ENCODE measurements around the gene PRRT1.
"Not testable (repeated sequence)": the region's sequence is repeated elsewhere in the genome, so short reads cannot be mapped to it uniquely, and the experiment has no call there.

DNA sequence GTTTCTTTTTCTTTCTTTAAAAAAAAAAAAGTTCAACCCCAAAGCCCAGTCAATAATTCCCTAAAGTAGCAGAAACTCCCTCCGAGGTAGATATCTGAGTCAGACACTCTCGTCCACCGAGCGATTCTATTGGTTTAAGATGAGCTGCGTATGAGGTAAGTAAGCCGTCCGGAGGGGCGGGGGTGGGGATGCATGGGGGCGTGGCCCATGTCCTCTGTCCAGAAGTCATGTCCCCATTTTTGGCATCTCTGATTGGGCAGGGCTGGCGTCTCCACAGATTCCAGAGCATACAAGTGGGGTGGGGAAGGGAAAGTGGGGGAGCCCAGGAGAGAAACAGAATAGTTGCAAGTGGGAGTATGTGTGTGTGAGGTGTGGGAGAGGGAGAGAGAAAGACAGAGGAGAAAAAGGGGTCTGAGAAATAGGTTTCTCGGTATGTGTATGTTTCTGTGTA is 34.0 kb upstream of the PRRT1 start:
- TF ChIP-seq, protein P1, sequence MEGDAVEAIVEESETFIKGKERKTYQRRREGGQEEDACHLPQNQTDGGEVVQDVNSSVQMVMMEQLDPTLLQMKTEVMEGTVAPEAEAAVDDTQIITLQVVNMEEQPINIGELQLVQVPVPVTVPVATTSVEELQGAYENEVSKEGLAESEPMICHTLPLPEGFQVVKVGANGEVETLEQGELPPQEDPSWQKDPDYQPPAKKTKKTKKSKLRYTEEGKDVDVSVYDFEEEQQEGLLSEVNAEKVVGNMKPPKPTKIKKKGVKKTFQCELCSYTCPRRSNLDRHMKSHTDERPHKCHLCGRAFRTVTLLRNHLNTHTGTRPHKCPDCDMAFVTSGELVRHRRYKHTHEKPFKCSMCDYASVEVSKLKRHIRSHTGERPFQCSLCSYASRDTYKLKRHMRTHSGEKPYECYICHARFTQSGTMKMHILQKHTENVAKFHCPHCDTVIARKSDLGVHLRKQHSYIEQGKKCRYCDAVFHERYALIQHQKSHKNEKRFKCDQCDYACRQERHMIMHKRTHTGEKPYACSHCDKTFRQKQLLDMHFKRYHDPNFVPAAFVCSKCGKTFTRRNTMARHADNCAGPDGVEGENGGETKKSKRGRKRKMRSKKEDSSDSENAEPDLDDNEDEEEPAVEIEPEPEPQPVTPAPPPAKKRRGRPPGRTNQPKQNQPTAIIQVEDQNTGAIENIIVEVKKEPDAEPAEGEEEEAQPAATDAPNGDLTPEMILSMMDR (IDR thresholded peaks at IDR 0.05), result not testable (repeated sequence)
- peak in 1 of 2 donors; percentile 69 for TF ChIP-seq POLR2A (IDR thresholded peaks at IDR 0.05)

All from thyroid gland (tissue), 4 donors.